DND-41 (cell line): ENCODE measurements around the gene TPM4.

Experiments
- CTCF ChIP-seq: IDR thresholded peaks from 2 replicates; pipeline ENCODE4 v1.5.1; 2012; ENCODE audit warnings: borderline replicate concordance, low read length, moderate library complexity, mild to moderate bottlenecking; ENCODE audit not compliant: poor library complexity, severe bottlenecking; ENCODE audit errors: extremely low read depth
- EZH2 ChIP-seq: IDR thresholded peaks from 3 replicates; pipeline ENCODE4 v1.6.1; 2012; ENCODE audit warnings: borderline replicate concordance, low read depth, mild to moderate bottlenecking, moderate library complexity, low read length, inconsistent platforms; ENCODE audit not compliant: severe bottlenecking

- no peak for TF ChIP-seq CTCF
- TF ChIP-seq EZH2 = no peak
These were observed 49.6 kb downstream of the TPM4 start for GRCh38 chr19:16125737-16126495.
